ENCODE results near the gene ZNF606.
"Not testable (repeated sequence)": the region's sequence is repeated elsewhere in the genome, so short reads cannot be mapped to it uniquely, and the experiment has no call there.

Gene ZNF606

GRCh38 chr19:58009666-58010301, 7.2 kb upstream of the ZNF606 start:
- DNase-seq = peak; percentile 51

GRCh38 chr19:58009301-58009665, 6.7 kb upstream of the ZNF606 start:
- no peak for DNase-seq

DNA sequence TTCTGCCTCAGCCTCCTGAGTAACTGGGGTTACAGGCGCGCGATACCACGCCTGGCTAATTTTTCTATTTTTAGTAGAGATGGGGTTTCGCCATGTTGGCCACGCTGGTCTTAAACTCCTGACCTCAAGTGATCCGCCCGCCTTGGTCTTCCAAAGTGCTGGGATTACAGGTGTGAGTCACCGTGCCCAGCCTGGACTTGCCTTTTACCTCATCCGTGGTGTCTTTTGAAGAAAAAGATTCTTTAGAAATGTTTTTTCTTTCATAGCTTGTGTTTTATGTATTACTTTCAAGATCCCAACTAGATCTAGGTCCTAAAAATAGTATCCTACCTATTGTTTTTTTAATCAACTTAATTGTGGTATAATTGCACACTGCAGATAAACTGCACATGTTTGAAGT, 6.3 kb upstream of the ZNF606 start:
- DNase-seq = not testable (repeated sequence)

- DNase-seq = no peak
Measured at GRCh38 chr19:58007285-58007684, 4.7 kb upstream of the ZNF606 start.

GRCh38 chr19:58003174-58003828, 681 bp upstream of the ZNF606 start:
- no peak for DNase-seq

DNA sequence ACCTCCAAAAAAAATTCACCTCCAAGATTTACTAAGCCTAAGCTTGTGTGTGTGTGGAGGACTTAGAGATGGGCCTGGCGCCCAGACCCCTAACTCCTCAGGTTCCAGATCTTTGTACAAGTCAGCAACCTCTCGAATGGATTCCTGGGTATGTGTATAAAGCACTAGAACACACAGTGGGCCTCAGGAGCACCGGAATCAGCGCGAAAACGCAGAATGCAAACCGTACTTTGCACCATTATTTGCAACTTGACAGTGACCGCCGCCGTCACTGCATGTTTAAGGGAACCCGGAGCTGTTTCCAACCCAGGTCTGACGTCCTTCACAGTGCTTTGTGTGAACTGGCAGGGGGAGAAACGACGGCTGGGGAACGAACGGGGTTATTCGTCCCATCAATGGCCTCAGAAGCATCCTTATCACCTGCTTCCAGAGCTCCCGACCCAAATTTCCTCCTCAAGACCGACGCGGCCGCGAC, 688 bp downstream of the ZNF606 start:
- peak; percentile 32 for DNase-seq

DNA sequence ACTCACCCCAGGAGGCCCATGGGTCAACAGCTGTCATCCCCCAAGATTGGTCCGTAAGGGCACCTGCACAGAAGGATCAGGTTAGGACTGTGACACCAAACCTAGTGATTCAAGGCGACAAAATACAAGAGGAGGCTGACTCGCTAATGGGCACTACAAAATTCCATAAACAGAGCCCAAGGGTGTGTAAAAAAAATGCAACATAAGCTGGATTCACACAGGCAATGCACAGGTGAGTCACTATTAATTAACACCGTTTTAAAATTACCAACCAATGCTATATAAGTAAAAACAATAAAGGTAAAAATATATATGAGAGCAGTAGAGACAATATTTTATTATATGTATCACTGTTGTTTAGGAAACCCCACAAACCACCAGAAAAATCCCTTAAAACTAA, 1.9 kb downstream of the ZNF606 start:
- DNase-seq = no peak

GRCh38 chr19:57992841-57993240, 9.8 kb downstream of the ZNF606 start:
- DNase-seq = no peak

DNA sequence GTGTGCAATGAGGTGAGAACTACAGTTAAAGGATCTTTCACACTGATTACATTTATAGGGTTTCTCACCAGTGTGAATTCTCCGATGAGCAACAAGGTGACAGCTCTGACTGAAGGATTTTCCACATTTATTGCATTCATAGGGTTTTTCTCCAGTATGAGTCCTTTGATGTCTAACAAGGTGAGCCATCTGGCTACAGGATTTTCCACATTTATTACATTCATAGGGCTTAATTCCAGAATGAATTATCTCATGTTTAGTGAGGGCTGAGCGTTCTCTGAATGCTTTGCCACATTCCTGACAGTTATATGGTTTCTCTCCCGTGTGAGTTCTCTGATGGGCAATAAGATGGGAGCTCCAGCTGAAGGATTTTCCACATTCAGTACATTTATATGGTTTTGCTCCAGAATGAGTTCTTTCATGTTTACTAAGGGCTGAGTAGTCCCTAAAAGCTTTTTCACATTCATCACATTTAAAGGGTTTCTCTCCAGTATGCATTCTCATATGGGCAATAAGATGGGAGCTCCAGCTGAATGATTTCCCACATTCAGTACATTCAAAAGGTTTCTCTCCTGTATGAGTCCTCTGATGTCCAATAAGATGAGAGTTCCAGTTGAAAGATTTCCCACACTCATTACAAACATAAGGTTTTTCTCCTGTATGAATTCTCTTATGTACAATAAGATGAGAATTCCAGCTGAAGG, 23.9 kb downstream of the ZNF606 start:
- DNase-seq = no peak

DNA sequence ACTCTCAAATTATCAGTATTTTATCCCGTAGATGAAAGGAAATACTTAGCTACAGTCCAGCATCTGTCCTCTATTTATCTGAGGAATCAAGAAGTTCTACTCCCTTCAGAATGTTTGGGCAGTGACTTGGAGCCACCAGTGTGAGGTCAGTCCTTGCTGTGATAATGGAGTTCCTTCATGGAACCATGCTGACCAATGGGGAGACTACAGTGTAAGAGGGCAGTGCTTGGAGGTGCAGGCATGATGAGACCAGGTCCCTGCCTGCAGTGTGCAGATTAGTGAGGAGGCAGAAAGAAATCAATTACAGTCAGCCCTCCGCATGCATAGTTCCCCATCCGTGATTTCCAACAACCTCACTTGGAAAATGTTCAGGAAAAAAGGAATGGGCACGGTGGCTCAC, 28.2 kb downstream of the ZNF606 start, which contains the start of gene C19orf18:
C19orf18 (minus strand) TSS at position 101 of the 400 bp plus-strand sequence. CDS start 102 bp downstream, outside the sequence.
- no peak for DNase-seq

DNA sequence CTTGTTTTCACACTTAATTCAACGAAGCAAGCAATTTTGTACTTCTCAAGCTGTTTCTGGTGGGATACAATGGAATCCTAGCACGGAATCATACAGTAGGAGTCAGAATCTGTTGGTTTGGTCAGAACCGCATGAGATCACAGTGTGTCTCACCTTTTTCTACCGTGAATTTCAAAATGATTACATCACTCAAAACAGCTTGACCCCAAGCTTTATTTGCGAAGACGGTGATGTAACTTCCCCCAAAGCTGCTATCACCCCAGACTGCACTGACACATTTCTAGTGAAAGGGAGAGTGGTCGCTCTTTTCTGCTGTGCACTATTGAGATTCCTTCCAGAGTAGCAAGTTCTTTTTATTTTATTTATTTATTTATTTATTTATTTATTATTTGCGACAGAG, 37.9 kb downstream of the ZNF606 start:
- DNase-seq = no peak

DNA sequence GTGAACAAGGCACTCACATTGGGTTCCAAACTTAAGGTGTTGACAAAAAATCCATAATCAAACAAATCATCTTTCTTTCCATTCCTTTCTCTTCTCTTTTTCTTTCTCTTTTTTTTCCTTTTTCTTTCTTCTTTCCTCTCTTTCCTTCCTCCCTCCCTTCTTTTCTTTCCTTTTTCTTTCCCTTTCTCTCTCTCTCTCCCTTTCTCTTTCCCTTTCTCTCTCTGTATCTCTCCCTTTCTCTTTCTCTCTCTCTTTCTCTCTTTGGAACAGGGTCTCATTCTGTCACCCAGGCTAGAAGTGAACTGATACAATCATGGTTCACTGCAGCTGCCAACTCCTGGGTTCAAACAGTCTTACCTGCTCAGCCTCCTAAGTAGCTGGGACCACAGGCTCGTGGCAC, 40.8 kb downstream of the ZNF606 start:
- no peak for DNase-seq

GRCh38 chr19:57954996-57955395, 47.6 kb downstream of the ZNF606 start:
- no peak for DNase-seq

DNA sequence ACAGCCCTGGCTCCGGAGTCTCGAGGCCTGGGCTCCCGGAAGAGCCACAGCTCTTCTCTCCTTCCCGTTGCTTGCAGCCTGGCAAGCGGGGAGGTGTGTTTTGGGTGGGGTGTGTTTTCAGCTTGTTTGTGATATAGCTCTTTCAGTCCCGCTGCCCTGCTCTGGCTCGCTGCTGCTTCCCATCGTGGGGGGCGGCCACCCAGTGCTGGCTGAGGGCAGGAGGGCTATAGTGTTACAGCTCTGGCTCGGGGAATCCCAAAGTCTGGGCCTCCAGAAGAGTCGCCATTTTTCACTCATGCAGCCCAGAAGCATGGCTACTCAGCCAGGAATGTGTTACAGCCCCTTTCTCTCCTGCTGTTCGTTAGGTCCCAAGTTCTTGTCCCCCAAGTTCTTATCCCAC, 52.9 kb downstream of the ZNF606 start:
- no peak for DNase-seq

DNA sequence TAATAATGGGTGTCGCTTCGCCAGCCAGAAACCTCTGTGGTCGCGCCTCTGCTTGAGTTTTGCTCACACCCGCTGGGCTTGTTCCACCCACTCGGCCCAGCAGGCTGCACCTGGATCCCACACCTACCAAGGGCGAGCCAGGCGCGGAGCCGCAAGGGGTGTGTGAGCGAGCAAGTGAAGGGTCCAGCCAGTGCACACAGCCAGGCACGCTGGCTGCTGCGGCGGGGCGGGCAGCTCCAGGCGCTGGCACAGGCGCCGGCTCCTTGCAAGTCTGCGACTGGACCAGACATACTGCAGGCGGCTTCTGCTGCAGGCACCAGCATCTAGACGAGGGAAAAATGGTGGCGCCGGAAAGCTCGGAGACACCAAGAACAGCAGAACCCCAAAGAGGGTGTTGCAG, 53.3 kb downstream of the ZNF606 start:
- no peak for DNase-seq

GRCh38 chr19:57947419-57948134, 55.0 kb downstream of the ZNF606 start, which contains the start of gene ZNF256:
Gene ZNF256, minus strand, starts transcription at chr19:57947706. Its CDS starts 232 bp downstream, at chr19:57947474.
- peak; percentile 84 for DNase-seq

- no peak for DNase-seq
Measured at GRCh38 chr19:57947088-57947418, 55.6 kb downstream of the ZNF606 start.

DNA sequence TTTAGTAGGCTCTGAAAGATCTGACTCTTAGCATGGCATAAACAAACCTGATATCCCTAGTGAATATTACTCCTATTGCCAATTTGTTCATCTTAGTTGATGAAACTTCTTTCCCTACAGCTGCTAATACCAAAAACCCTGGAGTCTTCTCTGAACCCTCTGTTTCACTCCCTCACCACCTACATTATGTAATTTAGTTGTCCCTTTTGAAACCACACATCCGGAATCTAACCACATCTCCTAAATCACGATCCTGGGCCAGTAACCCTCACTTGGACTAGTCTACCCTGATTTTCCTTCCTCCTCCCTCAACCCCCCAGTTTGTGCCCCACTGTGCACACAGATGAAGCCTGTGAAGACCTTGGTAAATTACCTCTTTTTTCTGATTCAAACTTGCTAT, 56.3 kb downstream of the ZNF606 start:
- DNase-seq = no peak

DNA sequence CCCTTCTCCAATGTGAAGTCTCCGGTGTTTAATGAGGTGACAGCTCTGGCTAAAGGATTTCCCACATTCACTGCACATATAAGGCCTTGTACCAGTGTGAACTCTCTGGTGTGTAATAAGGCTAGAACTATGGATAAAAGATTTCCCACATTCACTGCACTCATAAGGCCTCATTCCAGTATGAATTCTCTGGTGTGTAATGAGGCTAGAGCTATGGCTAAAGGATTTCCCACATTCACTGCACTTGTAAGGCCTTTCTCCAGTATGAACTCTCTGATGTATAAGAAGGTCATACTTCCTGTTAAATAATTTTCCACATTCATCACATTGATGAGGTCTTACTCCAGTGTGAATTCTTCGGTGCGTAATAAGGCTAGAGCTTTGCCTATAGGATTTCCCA, 61.0 kb downstream of the ZNF606 start:
- no peak for DNase-seq

- no peak for DNase-seq
Measured at GRCh38 chr19:57935731-57936130, 66.9 kb downstream of the ZNF606 start.

- DNase-seq = no peak
Measured at GRCh38 chr19:57934820-57935665, 67.6 kb downstream of the ZNF606 start, which contains the start of gene ZNF418. Gene ZNF418, minus strand, starts transcription at chr19:57935402. Its CDS starts 1,580 bp downstream, at chr19:57933822.

GRCh38 chr19:57927587-57927986, 75.0 kb downstream of the ZNF606 start:
- no peak for DNase-seq

Measured in activated CD4-positive, CD25-positive, alpha-beta regulatory T cell treated with anti-CD3 and anti-CD28 coated beads, Interleukin-2, amount 50 U/mL, for 72 hours (primary cell).